Testis (tissue), 2 donors: ENCODE measurements around the gene SPACA9.

Experiments
- POLR2A ChIP-seq: fragments of 450-650 bp; IDR thresholded peaks from one replicate; pipeline ENCODE4 v1.6.1; 2017; ENCODE audit warnings: antibody characterized with exemption, mild to moderate bottlenecking, moderate library complexity
- TF ChIP-seq, protein P1 (sequence below), 3 experiments: fragments of 450-650 bp in 2 of 3; fragments of 200-600 bp in 1 of 3; sonication (generic) in 1 of 3; IDR thresholded peaks; one replicate each; pipeline ENCODE4 v1.5.1; 2016 to 2019; ENCODE audit warnings: antibody characterized with exemption in 3 of 3, mild to moderate bottlenecking in 2 of 3, moderate library complexity in 1 of 3

GRCh38 chr9:132849185-132849706, 29.5 kb upstream of the SPACA9 start:
- TF ChIP-seq, protein P1, sequence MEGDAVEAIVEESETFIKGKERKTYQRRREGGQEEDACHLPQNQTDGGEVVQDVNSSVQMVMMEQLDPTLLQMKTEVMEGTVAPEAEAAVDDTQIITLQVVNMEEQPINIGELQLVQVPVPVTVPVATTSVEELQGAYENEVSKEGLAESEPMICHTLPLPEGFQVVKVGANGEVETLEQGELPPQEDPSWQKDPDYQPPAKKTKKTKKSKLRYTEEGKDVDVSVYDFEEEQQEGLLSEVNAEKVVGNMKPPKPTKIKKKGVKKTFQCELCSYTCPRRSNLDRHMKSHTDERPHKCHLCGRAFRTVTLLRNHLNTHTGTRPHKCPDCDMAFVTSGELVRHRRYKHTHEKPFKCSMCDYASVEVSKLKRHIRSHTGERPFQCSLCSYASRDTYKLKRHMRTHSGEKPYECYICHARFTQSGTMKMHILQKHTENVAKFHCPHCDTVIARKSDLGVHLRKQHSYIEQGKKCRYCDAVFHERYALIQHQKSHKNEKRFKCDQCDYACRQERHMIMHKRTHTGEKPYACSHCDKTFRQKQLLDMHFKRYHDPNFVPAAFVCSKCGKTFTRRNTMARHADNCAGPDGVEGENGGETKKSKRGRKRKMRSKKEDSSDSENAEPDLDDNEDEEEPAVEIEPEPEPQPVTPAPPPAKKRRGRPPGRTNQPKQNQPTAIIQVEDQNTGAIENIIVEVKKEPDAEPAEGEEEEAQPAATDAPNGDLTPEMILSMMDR (IDR thresholded peaks at IDR 0.05), result no peak
- TF ChIP-seq POLR2A, result no peak
